GM19463 (cell line): Measurements from ENCODE around the gene SLC35D2.
A peak's percentile ranks its signal among the peaks of the same experiment; 100 is the strongest.
"Not testable (repeated sequence)": the region's sequence is repeated elsewhere in the genome, so short reads cannot be mapped to it uniquely, and the experiment has no call there.

ENCODE experiments used
- ATAC-seq: cut with Tn5 transposase; IDR thresholded peaks from one replicate; pipeline ENCODE4 v1.9.1; 2021; ENCODE audit warnings: mild to moderate bottlenecking, moderate library complexity; ENCODE audit not compliant: unreplicated experiment

Gene SLC35D2

GRCh38 chr9:96361668-96362067 lies 21.8 kb downstream of the SLC35D2 start:
- no peak for ATAC-seq

GRCh38 chr9:96360976-96361375 lies 22.5 kb downstream of the SLC35D2 start:
- no peak for ATAC-seq

- not testable (repeated sequence) for ATAC-seq
These were observed 23.0 kb downstream of the SLC35D2 start for GRCh38 chr9:96360523-96360922.

GRCh38 chr9:96350866-96351265 lies 32.6 kb downstream of the SLC35D2 start:
- ATAC-seq: no peak

GRCh38 chr9:96348261-96348660 lies 35.2 kb downstream of the SLC35D2 start:
- no peak for ATAC-seq

GRCh38 chr9:96345551-96345950 lies 38.0 kb downstream of the SLC35D2 start:
- no peak for ATAC-seq

GRCh38 chr9:96344458-96345180 lies 38.9 kb downstream of the SLC35D2 start:
- ATAC-seq: no peak

GRCh38 chr9:96343515-96344360 lies 39.8 kb downstream of the SLC35D2 start:
- ATAC-seq: no peak

- no peak for ATAC-seq
These were observed 40.8 kb downstream of the SLC35D2 start for GRCh38 chr9:96342571-96343245.

- no peak for ATAC-seq
These were observed 42.8 kb downstream of the SLC35D2 start for GRCh38 chr9:96340707-96341106.

GRCh38 chr9:96338299-96338698 lies 45.2 kb downstream of the SLC35D2 start:
- ATAC-seq: no peak

GRCh38 chr9:96333958-96334357 lies 49.6 kb downstream of the SLC35D2 start:
- ATAC-seq: no peak

GRCh38 chr9:96331236-96331947 lies 52.1 kb downstream of the SLC35D2 start:
- no peak for ATAC-seq

- ATAC-seq: peak; percentile 63
These were observed 55.7 kb downstream of the SLC35D2 start for GRCh38 chr9:96327694-96328352.

- ATAC-seq: no peak
These were observed 60.3 kb downstream of the SLC35D2 start for GRCh38 chr9:96323169-96323568.

GRCh38 chr9:96322736-96323135 lies 60.8 kb downstream of the SLC35D2 start:
- not testable (repeated sequence) for ATAC-seq

- ATAC-seq: not testable (repeated sequence)
These were observed 61.3 kb downstream of the SLC35D2 start for GRCh38 chr9:96322210-96322609.

GRCh38 chr9:96321515-96321914 lies 62.0 kb downstream of the SLC35D2 start:
- ATAC-seq: no peak

GRCh38 chr9:96320749-96321280 lies 62.7 kb downstream of the SLC35D2 start:
- ATAC-seq: no peak

GRCh38 chr9:96318921-96319565 lies 64.5 kb downstream of the SLC35D2 start:
- no peak for ATAC-seq
